Spleen (tissue), 11 donors: ENCODE measurements around the gene SCNM1. TPM values are rescaled to one million over a fixed set of nuclear protein-coding genes. Genes with fewer than 3 reads are reported as not detected.

Experiments used
- DNase-seq: peaks from one replicate; pipeline ENCODE4 v3.0.0-alpha.2; 2020
- H3K27ac ChIP-seq, 8 donors: fragments of 200-600 bp; sonication (generic) in 7 of 8; 1 replicate in 4 of 8; 2 replicates in 4 of 8; pipeline versions ENCODE4 v1.5.0 to v1.8.0; 2016 to 2021; ENCODE audit warnings: inconsistent platforms in 4 of 8, mild to moderate bottlenecking in 4 of 8, moderate library complexity in 1 of 8
- H3K27me3 ChIP-seq, 7 donors: fragments of 200-600 bp; sonication (generic) in 6 of 7; replicated peaks in 1 of 7; 1 replicate in 4 of 7; 2 replicates in 3 of 7; pipeline versions ENCODE4 v1.5.0 to v1.8.0; 2016 to 2021; ENCODE audit warnings: inconsistent platforms in 3 of 7, mild to moderate bottlenecking in 1 of 7
- H3K36me3 ChIP-seq, 6 donors: fragments of 200-600 bp; sonication (generic) in 5 of 6; 1 replicate in 4 of 6; 2 replicates in 2 of 6; pipeline versions ENCODE4 v1.5.0 to v1.8.0; 2016 to 2021; ENCODE audit warnings: inconsistent platforms in 2 of 6
- H3K4me1 ChIP-seq, 6 donors: fragments of 200-600 bp; sonication (generic) in 5 of 6; 1 replicate in 3 of 6; 2 replicates in 3 of 6; pipeline versions ENCODE4 v1.5.0 to v1.8.0; 2016 to 2021; ENCODE audit warnings: inconsistent platforms in 3 of 6
- H3K4me3 ChIP-seq, 8 donors: fragments of 200-600 bp; sonication (generic) in 7 of 8; 1 replicate in 4 of 8; 2 replicates in 4 of 8; pipeline versions ENCODE4 v1.5.0 to v1.8.0; 2016 to 2021; ENCODE audit warnings: inconsistent platforms in 4 of 8, mild to moderate bottlenecking in 4 of 8, moderate library complexity in 2 of 8
- H3K9me3 ChIP-seq, 8 donors: fragments of 200-600 bp; sonication (generic) in 7 of 8; 1 replicate in 4 of 8; 2 replicates in 4 of 8; pipeline versions ENCODE4 v1.5.0 to v1.8.0; 2016 to 2021; ENCODE audit warnings: inconsistent platforms in 4 of 8
- POLR2A ChIP-seq, 3 donors: fragments of 450-650 bp; IDR thresholded peaks; one replicate each; pipeline ENCODE4 v1.5.1; 2017; ENCODE audit warnings: antibody characterized with exemption in 3 of 3, mild to moderate bottlenecking in 1 of 3
- POLR2AphosphoS5 ChIP-seq, 3 donors: sonication (generic); formaldehyde crosslinking; IDR thresholded peaks; one replicate each; pipeline ENCODE4 v1.5.1; 2017; ENCODE audit warnings: antibody characterized with exemption in 3 of 3
- WGBS, 5 donors: extraction: QIAGEN DNeasy Blood & Tissue Kit in 3 of 5; methylation state at CpG; one replicate each; pipeline versions ENCODE4 v1.1.5 to v1.1.7; 2013 to 2018; 5-methylcytosine and 5-hydroxymethylcytosine counted together
- intact Hi-C: fragments of 100-400 bp; cut with DNase I; formaldehyde crosslinking; loops from one replicate; pipeline ENCODE4 v1.15.0; 2023; ENCODE audit warnings: low total_unique reads
- polyA plus RNA-seq, 3 donors: library from polyadenylated mRNA; stranded (reverse); fragments of 200-250 nt; gene quantifications; one replicate each; pipeline ENCODE4 v1.2.1, GENCODE V29; 2013
- total RNA-seq, 7 donors: library from RNA; depleted of rRNA in 3 of 7; stranded (reverse); fragments of >200 nt in 3 of 7; fragmentation: NEBNext Ultra II Directional in 4 of 7; extraction: Animal tissue kit (Norgen Biotek cat#: 25700) in 4 of 7; gene quantifications; one replicate each; pipeline versions ENCODE4 v1.1.0 to v1.2.1, GENCODE V29; 2016 to 2021
- TF ChIP-seq, protein P1 (sequence below), 11 experiments: fragments of 200-600 bp in 7 of 11; fragments of 450-650 bp in 4 of 11; sonication (generic) in 4 of 11; IDR thresholded peaks in 8 of 11; conservative IDR thresholded peaks in 3 of 11; 1 replicate in 7 of 11; 2 replicates in 4 of 11; pipeline versions ENCODE4 v1.4.0 to v1.8.0; 2016 to 2021; ENCODE audit warnings: antibody characterized with exemption in 11 of 11, inconsistent platforms in 4 of 11, mild to moderate bottlenecking in 1 of 11
- donor health status: healthy with polysubstance abuse.
- donor health status: DM: no; HTN: no; CAD: no; lungs with moderate emphysema.
- donor health status: DM: no; HTN: no; CAD: no.
- donor health status: Bipolar disorder and iron deficiency.
- donor health status: healthy.
- donor health status: DM: no; HTN: no; CAD: no.
- donor health status: DM: yes; HTN: yes; CAD: no.

Gene SCNM1
- total and polyA plus RNA-seq, 10 donors, result 36.2 to 96.2 (median 49.8) TPM

DNA sequence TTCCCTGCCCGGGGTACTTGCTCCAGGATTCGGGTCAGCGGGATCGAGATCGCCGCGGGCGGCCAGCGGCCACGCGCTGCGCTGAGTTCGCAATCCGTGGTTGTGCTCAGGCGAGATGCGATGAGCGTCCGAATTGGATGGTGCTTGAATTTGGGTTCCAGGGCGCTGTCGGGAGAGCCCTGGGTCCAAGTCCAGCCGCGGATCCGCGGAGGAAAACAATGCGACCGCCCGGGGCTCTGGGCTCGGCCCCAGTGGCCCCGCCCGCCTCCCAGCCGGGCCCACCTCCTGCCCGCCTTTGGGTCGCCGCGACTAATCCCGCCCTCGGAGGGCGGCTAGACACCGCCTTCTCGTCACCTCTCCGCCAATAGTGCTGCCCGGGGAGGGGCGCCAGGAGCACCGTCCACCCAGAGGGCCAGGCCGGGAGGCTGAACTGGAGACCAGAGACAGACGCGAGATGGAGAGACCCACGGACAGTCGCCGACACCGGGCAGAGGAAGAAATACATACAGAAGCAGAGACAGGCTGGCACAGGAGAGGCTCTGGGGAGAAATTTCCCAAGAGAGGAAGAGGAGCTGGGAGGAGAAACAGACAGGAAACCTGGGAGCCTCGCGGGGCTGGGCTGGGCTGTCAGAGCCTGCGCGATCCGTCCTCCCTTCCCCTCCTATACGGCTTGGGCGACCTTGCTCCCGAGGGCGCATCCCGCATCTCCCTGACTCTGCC lies 19.4 kb upstream of the SCNM1 start, which contains the start of gene SEMA6C:
SEMA6C (minus strand) TSS at position 220 of the 720 bp plus-strand sequence. CDS start 4,010 bp downstream, outside the sequence.
- no peak for TF ChIP-seq POLR2A (IDR thresholded peaks at IDR 0.05)
- peak; percentile 83 to 90 (median 89) for TF ChIP-seq POLR2AphosphoS5 (IDR thresholded peaks at IDR 0.05)
- TF ChIP-seq, protein P1, sequence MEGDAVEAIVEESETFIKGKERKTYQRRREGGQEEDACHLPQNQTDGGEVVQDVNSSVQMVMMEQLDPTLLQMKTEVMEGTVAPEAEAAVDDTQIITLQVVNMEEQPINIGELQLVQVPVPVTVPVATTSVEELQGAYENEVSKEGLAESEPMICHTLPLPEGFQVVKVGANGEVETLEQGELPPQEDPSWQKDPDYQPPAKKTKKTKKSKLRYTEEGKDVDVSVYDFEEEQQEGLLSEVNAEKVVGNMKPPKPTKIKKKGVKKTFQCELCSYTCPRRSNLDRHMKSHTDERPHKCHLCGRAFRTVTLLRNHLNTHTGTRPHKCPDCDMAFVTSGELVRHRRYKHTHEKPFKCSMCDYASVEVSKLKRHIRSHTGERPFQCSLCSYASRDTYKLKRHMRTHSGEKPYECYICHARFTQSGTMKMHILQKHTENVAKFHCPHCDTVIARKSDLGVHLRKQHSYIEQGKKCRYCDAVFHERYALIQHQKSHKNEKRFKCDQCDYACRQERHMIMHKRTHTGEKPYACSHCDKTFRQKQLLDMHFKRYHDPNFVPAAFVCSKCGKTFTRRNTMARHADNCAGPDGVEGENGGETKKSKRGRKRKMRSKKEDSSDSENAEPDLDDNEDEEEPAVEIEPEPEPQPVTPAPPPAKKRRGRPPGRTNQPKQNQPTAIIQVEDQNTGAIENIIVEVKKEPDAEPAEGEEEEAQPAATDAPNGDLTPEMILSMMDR (IDR thresholded peaks at IDR 0.05 in 8 of 11, conservative IDR thresholded peaks at IDR 0.05 in 3 of 11), result peak in 2 of 11 experiments; percentile 15 to 38
- H3K27ac ChIP-seq, result peak within 1 kb of the TSS; percentile 48 to 78 (median 67)
- intact Hi-C loops, result no loop called here
- 0 to 1% (median 0%) methylated on average over 18 to 61 of the region's 61 CpGs for WGBS, 5 donors
- no peaks in the 10 kb centered on the region for H3K9me3 ChIP-seq
- H3K27me3 ChIP-seq, result peaks cover 0 to 18% (median 8%) of the 10 kb centered on the region in 7 donors
- peak; percentile 98 for DNase-seq
- H3K4me3 ChIP-seq, result peak within 1 kb of the TSS; percentile 64 to 90 (median 80)
- peaks cover 6 to 42% (median 20%) of the 10 kb centered on the region in 6 donors for H3K4me1 ChIP-seq
- no peaks in the 10 kb centered on the region for H3K36me3 ChIP-seq

DNA sequence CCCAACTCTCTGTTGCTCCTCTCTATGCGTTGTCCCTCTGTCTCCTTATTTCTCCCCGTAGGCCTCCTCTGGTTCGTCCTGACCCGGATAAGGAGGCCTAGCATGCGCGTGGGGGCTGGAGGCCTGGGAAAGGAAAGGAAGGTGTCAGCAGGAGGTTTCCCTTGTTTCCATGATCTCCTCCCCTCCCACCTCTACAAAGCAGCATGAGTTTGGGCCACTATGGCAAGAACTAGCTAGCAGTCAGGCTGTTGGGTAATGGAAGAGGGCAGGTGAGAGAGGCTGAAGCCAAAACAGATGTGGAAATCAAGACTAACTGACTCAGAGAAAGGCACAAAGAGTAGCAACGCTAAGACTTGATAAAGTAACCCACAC lies 18.8 kb upstream of the SCNM1 start:
- peak overlapping the region; percentile 48 to 78 (median 67) for H3K27ac ChIP-seq
- H3K27me3 ChIP-seq, result peaks cover 0 to 18% (median 8%) of the 10 kb centered on the region in 7 donors
- DNase-seq, result no peak
- intact Hi-C loops, result no loop called here
- peaks cover 6 to 42% (median 20%) of the 10 kb centered on the region in 6 donors for H3K4me1 ChIP-seq
- no peaks in the 10 kb centered on the region for H3K9me3 ChIP-seq
- no peaks in the 10 kb centered on the region for H3K36me3 ChIP-seq
- peak overlapping the region; percentile 64 to 90 (median 80) for H3K4me3 ChIP-seq
- 13 to 22% (median 20%) methylated on average over 7 of the region's 7 CpGs for WGBS, 5 donors
- TF ChIP-seq, protein P1 (IDR thresholded peaks at IDR 0.05 in 8 of 11, conservative IDR thresholded peaks at IDR 0.05 in 3 of 11), result no peak
- no peak for TF ChIP-seq POLR2AphosphoS5 (IDR thresholded peaks at IDR 0.05)
- TF ChIP-seq POLR2A (IDR thresholded peaks at IDR 0.05), result no peak

DNA sequence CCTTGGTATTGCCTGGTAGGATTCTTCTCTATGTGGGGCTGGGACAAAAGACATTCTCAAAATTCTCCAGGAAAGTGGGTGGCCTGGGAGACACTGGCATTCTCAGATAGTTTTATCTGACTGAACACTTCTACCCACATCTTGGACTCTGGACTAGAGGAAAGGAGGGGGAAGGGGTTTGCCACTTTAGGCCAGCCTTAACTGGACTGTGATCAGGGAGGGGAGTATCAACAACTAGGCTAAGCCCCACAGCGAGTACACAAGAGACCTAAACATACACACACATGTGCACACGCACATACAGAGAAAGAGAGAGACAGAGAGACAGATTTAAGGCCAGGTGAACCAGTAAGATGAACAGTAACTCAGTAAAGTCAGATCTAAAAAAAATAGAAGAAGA lies 18.3 kb upstream of the SCNM1 start:
- Histone ChIP-seq H3K9me3 (no peaks in the 10 kb centered on the region), H3K4me3 (peak overlapping the region in 1 of 8 donors; percentile 89), H3K36me3 (no peaks in the 10 kb centered on the region), H3K27me3 (peaks cover 0 to 18% (median 8%) of the 10 kb centered on the region in 7 donors), H3K27ac (peak overlapping the region in 1 of 8 donors; percentile 76), H3K4me1 (peaks cover 6 to 37% (median 20%) of the 10 kb centered on the region in 6 donors)
- intact Hi-C loops, result no loop called here
- TF ChIP-seq POLR2AphosphoS5 (IDR thresholded peaks at IDR 0.05), result no peak
- TF ChIP-seq, protein P1 (IDR thresholded peaks at IDR 0.05 in 8 of 11, conservative IDR thresholded peaks at IDR 0.05 in 3 of 11), result no peak
- TF ChIP-seq POLR2A (IDR thresholded peaks at IDR 0.05), result no peak
- DNase-seq, result no peak
- 92 to 98% (median 93%) methylated on average over 2 of the region's 2 CpGs for WGBS, 5 donors

DNA sequence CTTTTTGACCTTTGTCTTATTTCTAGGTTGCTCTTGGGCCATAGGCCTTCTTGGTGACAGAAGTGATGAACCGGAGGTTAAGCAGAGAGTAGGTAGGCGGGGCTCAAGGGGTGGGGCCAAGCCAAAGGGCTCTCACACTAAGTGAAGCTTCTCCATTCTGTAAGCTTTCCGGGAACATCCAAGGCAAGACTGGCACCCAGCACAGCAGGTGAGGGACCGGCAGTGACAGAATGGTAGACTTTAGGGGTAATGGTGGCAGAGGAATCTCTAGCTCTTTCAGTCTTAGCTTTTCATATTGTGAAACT lies 9.5 kb upstream of the SCNM1 start, which contains the start of gene TNFAIP8L2:
TNFAIP8L2 (plus strand) TSS at position 135 of the 305 bp plus-strand sequence. CDS start 2,049 bp downstream, outside the sequence.
- 8 to 25% (median 17%) methylated on average over 4 of the region's 4 CpGs for WGBS, 5 donors

More for the DNA sequence above, 9.5 kb upstream of the SCNM1 start, which contains the start of gene TNFAIP8L2:
- H3K27ac ChIP-seq, result peak within 1 kb of the TSS; percentile 66 to 94 (median 85)
- intact Hi-C loops, result loop anchor here (5.0 kb wide), 1 partner anchor 54 kb away; no protein-coding TSS in a partner anchor
- H3K4me3 ChIP-seq, result peak within 1 kb of the TSS; percentile 54 to 91 (median 62)
- no peaks in the 10 kb centered on the region for H3K27me3 ChIP-seq
- H3K36me3 ChIP-seq, result peaks cover 0 to 44% (median 23%) of the 10 kb centered on the region in 6 donors
- DNase-seq, result peak; percentile 95
- H3K9me3 ChIP-seq, result no peaks in the 10 kb centered on the region
- peaks cover 15 to 58% (median 41%) of the 10 kb centered on the region in 6 donors for H3K4me1 ChIP-seq
- peak in 1 of 3 donors; percentile 55 for TF ChIP-seq POLR2AphosphoS5 (IDR thresholded peaks at IDR 0.05)
- TF ChIP-seq, protein P1 (IDR thresholded peaks at IDR 0.05 in 8 of 11, conservative IDR thresholded peaks at IDR 0.05 in 3 of 11), result no peak
